Epithelial cell of esophagus (primary cell): Measurements from ENCODE around the gene COLQ.

ENCODE experiments used
- DNase-seq: peaks from one replicate; pipeline ENCODE4 v3.0.0; 2010; ENCODE audit warnings: low read depth
- H3K4me3 ChIP-seq: 2 replicates; pipeline ENCODE4 v1.5.1; 2011; ENCODE audit warnings: mild to moderate bottlenecking, low read length, control low read depth
- TF ChIP-seq, protein P1 (sequence below): IDR thresholded peaks from 2 replicates; pipeline ENCODE4 v1.5.1; 2011; ENCODE audit warnings: low read depth, mild to moderate bottlenecking, low read length, control low read depth, inconsistent platforms; ENCODE audit not compliant: insufficient read depth; ENCODE audit errors: missing control alignments

Gene COLQ

DNA sequence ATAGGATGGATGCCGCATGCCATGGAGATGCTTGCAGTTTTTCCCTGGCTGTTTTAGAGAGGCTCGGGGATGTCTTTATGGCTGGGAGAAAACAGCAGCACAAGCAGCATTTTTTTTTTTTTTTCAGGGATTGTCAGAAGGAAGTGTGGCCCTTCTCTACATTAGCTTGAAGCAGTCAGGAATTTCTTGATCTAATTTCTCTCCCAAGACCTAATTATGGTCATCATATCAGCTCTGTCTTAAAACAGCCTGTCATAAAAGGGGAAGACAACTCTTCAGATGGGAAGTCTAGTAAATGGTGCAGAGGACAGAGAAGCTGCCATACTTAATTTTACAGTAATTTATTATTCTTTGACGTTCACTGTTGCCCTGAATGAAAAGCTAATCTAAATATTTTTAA is 49.6 kb downstream of the COLQ start:
- DNase-seq, result no peak
- H3K4me3 ChIP-seq, result no peak overlapping the region
- TF ChIP-seq, protein P1, sequence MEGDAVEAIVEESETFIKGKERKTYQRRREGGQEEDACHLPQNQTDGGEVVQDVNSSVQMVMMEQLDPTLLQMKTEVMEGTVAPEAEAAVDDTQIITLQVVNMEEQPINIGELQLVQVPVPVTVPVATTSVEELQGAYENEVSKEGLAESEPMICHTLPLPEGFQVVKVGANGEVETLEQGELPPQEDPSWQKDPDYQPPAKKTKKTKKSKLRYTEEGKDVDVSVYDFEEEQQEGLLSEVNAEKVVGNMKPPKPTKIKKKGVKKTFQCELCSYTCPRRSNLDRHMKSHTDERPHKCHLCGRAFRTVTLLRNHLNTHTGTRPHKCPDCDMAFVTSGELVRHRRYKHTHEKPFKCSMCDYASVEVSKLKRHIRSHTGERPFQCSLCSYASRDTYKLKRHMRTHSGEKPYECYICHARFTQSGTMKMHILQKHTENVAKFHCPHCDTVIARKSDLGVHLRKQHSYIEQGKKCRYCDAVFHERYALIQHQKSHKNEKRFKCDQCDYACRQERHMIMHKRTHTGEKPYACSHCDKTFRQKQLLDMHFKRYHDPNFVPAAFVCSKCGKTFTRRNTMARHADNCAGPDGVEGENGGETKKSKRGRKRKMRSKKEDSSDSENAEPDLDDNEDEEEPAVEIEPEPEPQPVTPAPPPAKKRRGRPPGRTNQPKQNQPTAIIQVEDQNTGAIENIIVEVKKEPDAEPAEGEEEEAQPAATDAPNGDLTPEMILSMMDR, result no peak

DNA sequence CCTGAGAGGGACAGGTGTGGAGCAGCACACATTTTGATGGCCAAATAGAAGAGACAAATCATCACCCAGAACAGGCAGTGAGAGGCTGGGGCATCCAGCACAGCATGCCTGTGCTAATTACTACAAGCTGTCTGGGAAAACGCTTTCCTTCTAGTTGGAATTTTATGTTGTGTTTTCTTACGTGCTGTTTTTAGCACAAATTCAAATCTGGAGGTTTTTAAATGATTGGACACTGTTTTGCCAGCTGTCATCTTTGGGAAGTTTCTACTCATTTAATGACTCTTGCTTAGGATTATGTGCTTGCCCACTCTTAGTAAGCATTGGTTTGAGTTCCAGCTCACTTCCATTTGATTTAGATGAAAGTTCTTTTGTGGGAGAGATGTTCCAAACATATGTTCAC is 50.7 kb downstream of the COLQ start:
- DNase-seq, result no peak
- TF ChIP-seq, protein P1, result no peak
- no peak overlapping the region for H3K4me3 ChIP-seq

DNA sequence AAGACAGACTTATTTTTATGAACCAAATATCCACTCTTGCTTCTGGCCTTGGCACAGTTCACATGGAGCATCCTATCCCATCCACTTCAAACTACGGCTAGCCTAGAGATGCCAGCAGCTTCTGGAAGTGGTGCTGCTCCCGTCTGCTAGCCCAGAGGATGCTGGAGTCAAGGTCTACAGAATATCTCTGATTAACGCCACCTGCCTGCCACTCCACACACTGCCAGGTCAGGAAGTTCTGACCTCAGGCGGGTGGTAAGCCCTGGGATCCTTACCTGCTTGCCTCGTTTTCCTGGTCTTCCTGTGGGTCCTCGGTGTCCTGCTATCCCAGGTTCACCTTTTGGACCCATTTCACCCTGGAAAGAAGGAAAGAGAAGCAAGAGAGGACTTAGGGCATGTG is 51.2 kb downstream of the COLQ start:
- DNase-seq, result no peak
- TF ChIP-seq, protein P1, result no peak
- no peak overlapping the region for H3K4me3 ChIP-seq

DNA sequence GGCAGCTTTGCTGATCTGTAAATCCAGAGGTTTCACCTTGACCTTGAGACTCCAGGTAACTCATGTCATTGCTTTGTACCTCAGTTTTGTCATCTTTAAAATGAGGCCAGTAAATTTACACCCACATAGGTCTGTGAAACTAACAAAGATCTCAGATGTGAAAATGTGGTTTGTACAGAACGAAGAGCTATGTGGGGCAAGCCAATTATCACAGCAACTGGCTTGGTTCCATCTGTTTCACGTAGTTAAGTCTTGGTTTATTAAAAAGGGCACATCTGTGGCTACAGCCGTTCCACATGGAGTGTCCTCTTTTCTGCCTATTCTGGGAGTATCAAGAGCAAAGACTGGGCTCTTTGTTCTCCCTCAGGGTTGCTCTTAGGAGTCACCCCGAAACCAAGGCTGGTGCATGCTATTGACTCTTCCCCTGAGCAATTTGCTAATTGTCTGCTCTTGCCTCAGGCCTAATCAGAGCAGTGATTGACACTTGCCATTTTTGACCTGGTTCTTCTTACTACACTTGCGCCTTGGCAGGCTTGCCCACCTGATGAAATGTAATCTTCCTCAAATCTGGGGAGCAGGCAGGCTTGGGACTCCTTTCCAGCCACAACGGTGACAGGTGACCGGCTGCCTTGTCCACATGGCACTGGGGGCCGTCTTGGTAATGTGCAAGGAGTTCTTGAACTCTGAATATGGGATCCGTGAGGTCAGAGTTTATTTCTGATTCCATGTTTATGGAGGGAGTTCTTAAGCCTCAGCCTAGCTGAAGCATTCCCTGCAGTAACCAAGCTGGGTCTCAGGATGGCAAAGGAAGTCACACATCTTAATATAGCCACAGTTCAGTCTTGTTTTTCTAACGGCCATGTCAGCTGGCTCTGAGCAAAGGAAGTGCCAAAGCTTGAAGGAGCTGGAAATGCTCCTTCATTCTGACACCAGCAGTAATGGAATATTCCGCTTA is 54.0 kb downstream of the COLQ start:
- TF ChIP-seq, protein P1, result no peak
- no peak overlapping the region for H3K4me3 ChIP-seq
- DNase-seq, result no peak

DNA sequence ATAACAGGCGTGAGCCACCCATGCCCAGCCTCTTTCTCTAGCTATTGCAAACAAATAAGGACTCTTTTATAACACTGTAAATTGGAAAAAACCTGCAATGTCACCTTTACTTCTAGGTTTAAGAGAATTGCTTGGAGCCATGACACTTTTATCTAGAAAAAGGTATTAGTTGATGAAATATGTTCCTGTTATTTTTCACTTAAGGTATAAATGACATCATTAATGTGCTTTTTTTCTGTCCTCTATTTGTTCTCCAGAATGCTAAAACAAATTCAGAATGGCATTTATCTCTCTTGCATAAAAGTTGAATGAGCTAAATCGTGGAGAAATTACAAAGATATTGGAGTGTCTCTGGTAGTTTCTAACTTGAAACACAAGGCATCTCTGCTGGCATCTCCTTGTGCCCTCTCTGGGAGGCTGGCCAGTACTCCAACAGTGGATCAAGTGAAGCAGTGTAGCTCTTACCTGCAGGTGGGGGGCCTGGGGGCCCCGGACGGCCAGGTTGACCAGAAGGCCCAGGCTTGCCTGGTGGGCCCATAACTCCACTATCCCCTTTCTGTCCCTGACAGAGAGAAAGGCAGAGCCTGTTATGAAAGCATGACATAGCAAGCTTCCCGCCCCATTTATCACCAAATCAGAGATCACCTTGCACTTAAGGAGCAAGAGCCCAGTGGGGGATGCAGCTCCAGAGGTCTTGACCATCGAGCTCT is 55.5 kb downstream of the COLQ start:
- TF ChIP-seq, protein P1, result no peak
- DNase-seq, result no peak
- H3K4me3 ChIP-seq, result no peak overlapping the region

DNA sequence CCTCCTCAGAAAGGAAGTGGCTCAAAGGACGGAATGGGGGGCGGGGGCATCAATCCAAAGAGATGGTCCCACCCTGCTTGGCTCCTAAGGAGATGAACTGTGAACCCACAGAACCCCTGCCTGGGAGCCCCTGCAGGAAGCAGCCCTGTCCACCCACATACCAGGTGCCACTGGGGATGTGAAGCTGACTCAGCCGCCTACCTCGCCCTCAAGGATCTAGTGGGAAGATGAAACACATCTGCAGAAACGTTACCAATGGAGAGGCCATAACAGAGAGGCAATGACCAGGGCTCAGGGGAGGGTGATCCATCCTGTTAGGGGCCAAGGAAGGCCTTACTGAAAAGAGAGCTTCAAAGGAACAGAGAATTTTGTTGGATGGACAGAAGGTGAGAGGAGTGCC is 59.1 kb downstream of the COLQ start:
- DNase-seq, result no peak
- no peak overlapping the region for H3K4me3 ChIP-seq
- TF ChIP-seq, protein P1, result no peak
